ENCODE results near the gene GPC6.

- no peak for TF ChIP-seq CTCF (IDR thresholded peaks at IDR 0.05)
- no peak for TF ChIP-seq POLR2A (IDR thresholded peaks at IDR 0.05)
- no peak for TF ChIP-seq POLR2AphosphoS5 (IDR thresholded peaks at IDR 0.05)
- TF ChIP-seq EP300 (IDR thresholded peaks at IDR 0.05), result no peak
These were observed 12.1 kb downstream of the GPC6 start for GRCh38 chr13:93238711-93239110.
